GM04503 (cell line): ENCODE measurements around the gene NECAP2.
A peak's percentile ranks its signal among the peaks of the same experiment; 100 is the strongest.

Source experiments
- DNase-seq: peaks from one replicate; pipeline ENCODE4 v3.0.0-alpha.2; 2012; ENCODE audit warnings: low read depth

The NECAP2 gene

GRCh38 chr1:16440470-16441281 lies at the start of gene NECAP2:
NECAP2 (plus strand) TSS chr1:16440724; CDS start chr1:16440762, 38 bp downstream.
- DNase-seq: peak; percentile 39

- no peak for DNase-seq
Measured at GRCh38 chr1:16391411-16391810, 49.1 kb upstream of the NECAP2 start.

- DNase-seq: no peak
Measured at GRCh38 chr1:16392740-16393569, 47.6 kb upstream of the NECAP2 start.

GRCh38 chr1:16393570-16394521 lies 46.7 kb upstream of the NECAP2 start:
- DNase-seq: no peak

- DNase-seq: no peak
Measured at GRCh38 chr1:16394977-16395376, 45.5 kb upstream of the NECAP2 start.

- DNase-seq: peak; percentile 58
Measured at GRCh38 chr1:16396591-16396990, 43.9 kb upstream of the NECAP2 start.

- no peak for DNase-seq
Measured at GRCh38 chr1:16397120-16397519, 43.4 kb upstream of the NECAP2 start.

- DNase-seq: no peak
Measured at GRCh38 chr1:16398371-16398953, 42.1 kb upstream of the NECAP2 start.

- no peak for DNase-seq
Measured at GRCh38 chr1:16402742-16403141, 37.8 kb upstream of the NECAP2 start.

- no peak for DNase-seq
Measured at GRCh38 chr1:16405441-16405840, 35.1 kb upstream of the NECAP2 start.

GRCh38 chr1:16406868-16407267 lies 33.7 kb upstream of the NECAP2 start:
- DNase-seq: no peak

- no peak for DNase-seq
Measured at GRCh38 chr1:16409536-16410152, 30.9 kb upstream of the NECAP2 start.

- no peak for DNase-seq
Measured at GRCh38 chr1:16410803-16411202, 29.7 kb upstream of the NECAP2 start.

- DNase-seq: no peak
Measured at GRCh38 chr1:16413191-16413590, 27.3 kb upstream of the NECAP2 start.

- DNase-seq: no peak
Measured at GRCh38 chr1:16418823-16419425, 21.6 kb upstream of the NECAP2 start.

- DNase-seq: no peak
Measured at GRCh38 chr1:16420424-16421118, 20.0 kb upstream of the NECAP2 start.

GRCh38 chr1:16421201-16421600 lies 19.3 kb upstream of the NECAP2 start:
- no peak for DNase-seq

- DNase-seq: no peak
Measured at GRCh38 chr1:16422041-16422440, 18.5 kb upstream of the NECAP2 start.

- no peak for DNase-seq
Measured at GRCh38 chr1:16425125-16426025, 15.1 kb upstream of the NECAP2 start.
